ENCODE data around the gene HES3. TPM values are rescaled to one million over a fixed set of nuclear protein-coding genes. Genes with fewer than 3 reads are reported as not detected.

Gene HES3
- total and polyA plus RNA-seq, 2 experiments from 2014 or later = not detected

DNA sequence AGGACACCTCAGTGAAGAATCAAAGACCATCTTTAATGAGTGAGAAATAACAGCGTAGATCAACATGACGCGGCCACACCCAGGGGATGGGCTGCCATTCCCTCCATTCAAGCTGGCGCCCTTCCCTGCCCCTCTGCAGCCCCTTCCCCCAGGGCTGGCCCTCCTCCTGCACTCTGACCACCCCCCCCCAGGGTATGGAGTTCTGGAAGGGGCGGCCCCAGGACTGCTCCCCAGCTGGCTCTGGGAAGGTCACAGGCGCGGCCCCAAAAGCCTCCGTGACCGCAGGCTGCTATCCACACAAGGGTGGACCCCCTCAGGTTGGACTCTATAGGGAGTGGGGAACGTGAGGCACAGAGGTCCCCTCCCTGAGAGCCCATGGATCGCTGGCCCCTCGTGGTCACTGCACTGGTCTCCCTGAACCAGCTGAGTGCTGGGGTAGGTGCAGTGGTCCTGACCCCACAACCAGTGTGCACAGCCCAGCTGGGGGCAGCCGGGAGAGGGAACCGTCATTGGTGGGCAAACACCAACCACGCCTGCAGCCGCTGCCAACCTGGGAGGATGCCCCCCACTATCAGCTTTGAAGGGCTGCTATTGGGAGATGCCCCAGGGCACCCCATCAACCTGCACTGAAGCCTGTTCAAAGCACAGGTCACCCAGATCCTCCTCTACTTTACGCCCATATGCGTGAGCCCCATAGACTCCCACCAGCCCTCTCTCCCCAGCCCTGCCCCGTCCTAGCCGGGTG, 33.0 kb downstream of the HES3 start:
- TF ChIP-seq CTCF (IDR thresholded peaks at IDR 0.05; ENCODE audit: low read depth, low read length) = no peak
- Histone ChIP-seq H3K9me3 (ENCODE audit: low read depth) (no peaks in the 10 kb centered on the region), H3K4me1 (ENCODE audit: low read depth) (peaks cover 34% of the 10 kb centered on the region), H3K36me3 (no peaks in the 10 kb centered on the region), H3K4me3 (no peak overlapping the region), H3K27me3 (no peaks in the 10 kb centered on the region), H3K27ac (peak overlapping the region; percentile 25)
- no peak for DNase-seq (ENCODE audit: low read depth in 1 of 2, low spot score in 1 of 2)

- no peaks in the 10 kb centered on the region for H3K36me3 ChIP-seq
- no peaks in the 10 kb centered on the region for H3K9me3 ChIP-seq (ENCODE audit: low read depth)
- no peak for DNase-seq (ENCODE audit: low read depth in 1 of 2, low spot score in 1 of 2)
- no peaks in the 10 kb centered on the region for H3K27me3 ChIP-seq
- no peak overlapping the region for H3K4me3 ChIP-seq
- no peak overlapping the region for H3K27ac ChIP-seq
- no peak for TF ChIP-seq CTCF (IDR thresholded peaks at IDR 0.05; ENCODE audit: low read depth, low read length)
- H3K4me1 ChIP-seq (ENCODE audit: low read depth) = peaks cover 34% of the 10 kb centered on the region
Measured at GRCh38 chr1:6278263-6278662, 34.3 kb downstream of the HES3 start.

DNA sequence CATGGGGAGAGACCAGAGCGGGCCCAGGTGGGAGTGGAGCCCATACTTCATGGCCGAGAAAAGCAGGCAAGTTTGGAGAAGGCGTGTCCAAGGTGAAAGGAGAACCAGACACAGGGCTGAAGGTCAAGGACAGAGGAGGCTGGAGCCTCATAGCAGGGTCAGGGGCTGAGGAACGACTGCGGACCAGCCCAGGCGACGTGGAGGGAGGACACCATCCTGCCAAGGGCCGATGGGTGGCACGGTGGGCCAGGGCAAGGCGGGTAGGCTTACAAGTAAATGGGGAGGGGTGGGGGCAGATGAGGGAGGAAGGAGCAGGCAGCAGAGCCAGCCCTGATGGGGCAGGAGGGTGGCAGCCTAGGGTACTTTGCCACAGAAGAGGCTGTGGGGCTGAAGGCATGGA, 35.1 kb downstream of the HES3 start:
- no peak for TF ChIP-seq CTCF (IDR thresholded peaks at IDR 0.05; ENCODE audit: low read depth, low read length)

DNA sequence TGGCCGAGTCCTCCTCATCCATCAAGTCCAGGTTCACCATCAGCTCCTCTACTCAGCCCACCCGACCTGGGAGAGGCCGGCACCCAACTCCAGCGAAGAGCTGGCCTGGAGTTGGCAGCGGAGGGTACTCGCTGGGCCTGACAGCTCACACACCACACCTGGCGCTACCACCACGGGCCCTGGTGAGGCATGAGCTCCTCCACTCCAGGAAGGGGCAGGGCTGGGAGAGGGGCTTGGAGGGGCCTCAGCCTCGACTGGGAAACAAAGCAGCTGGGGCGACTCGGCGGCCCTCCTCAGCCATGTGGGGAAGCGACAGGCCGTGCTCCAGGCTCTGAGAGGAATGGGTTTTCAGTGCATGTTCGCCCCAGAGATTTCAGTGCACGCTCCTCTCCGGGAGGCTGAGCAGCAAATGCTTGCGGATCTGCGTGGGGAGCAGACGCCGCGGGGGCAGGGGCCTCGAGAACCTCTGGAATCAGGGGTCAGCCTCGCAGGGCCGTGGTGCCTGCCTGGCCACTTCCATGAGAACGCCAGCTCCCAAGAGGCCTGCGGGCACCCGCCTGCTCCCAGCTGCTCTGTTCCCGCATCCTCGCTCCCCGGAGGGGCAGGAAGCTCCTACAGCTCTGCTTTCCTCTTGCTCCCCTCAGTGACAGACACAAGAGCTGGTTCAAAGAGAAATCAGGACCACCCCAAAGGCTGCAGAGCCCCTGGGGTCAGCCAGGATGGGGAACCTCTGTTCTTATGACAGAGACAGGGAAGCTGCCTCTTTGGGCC, 35.8 kb downstream of the HES3 start:
- Histone ChIP-seq H3K27ac (no peak overlapping the region), H3K9me3 (ENCODE audit: low read depth) (no peaks in the 10 kb centered on the region), H3K4me1 (ENCODE audit: low read depth) (peaks cover 23% of the 10 kb centered on the region), H3K36me3 (no peaks in the 10 kb centered on the region), H3K27me3 (no peaks in the 10 kb centered on the region), H3K4me3 (no peak overlapping the region)
- no peak for TF ChIP-seq CTCF (IDR thresholded peaks at IDR 0.05; ENCODE audit: low read depth, low read length)
- DNase-seq (ENCODE audit: low read depth in 1 of 2, low spot score in 1 of 2) = no peak

More for the DNA sequence above, 35.1 kb downstream of the HES3 start:
- no peak overlapping the region for H3K27ac ChIP-seq
- no peaks in the 10 kb centered on the region for H3K9me3 ChIP-seq (ENCODE audit: low read depth)
- peaks cover 26% of the 10 kb centered on the region for H3K4me1 ChIP-seq (ENCODE audit: low read depth)
- no peak for DNase-seq (ENCODE audit: low read depth in 1 of 2, low spot score in 1 of 2)
- H3K4me3 ChIP-seq = no peak overlapping the region
- H3K36me3 ChIP-seq = no peaks in the 10 kb centered on the region
- H3K27me3 ChIP-seq = no peaks in the 10 kb centered on the region

- H3K36me3 ChIP-seq = no peaks in the 10 kb centered on the region
Measured at GRCh38 chr1:6280761-6281451, 36.9 kb downstream of the HES3 start.

More at GRCh38 chr1:6280761-6281451, 36.9 kb downstream of the HES3 start:
- Histone ChIP-seq H3K9me3 (ENCODE audit: low read depth) (no peaks in the 10 kb centered on the region), H3K4me3 (no peak overlapping the region), H3K4me1 (ENCODE audit: low read depth) (peaks cover 20% of the 10 kb centered on the region), H3K27ac (no peak overlapping the region), H3K27me3 (no peaks in the 10 kb centered on the region)
- TF ChIP-seq CTCF (IDR thresholded peaks at IDR 0.05; ENCODE audit: low read depth, low read length) = peak; percentile 28
- DNase-seq (ENCODE audit: low read depth in 1 of 2, low spot score in 1 of 2) = peak; percentile 18 to 65
